ENCODE data around the gene VPS13D.

GRCh38 chr1:12276225-12276624, 46.4 kb downstream of the VPS13D start:
- TF ChIP-seq CTCF (IDR thresholded peaks at IDR 0.05 in 2 of 3, conservative IDR thresholded peaks at IDR 0.05 in 1 of 3; ENCODE audit: control insufficient read depth in 2 of 3, extremely low read depth in 1 of 3, insufficient read depth in 1 of 3, low read depth in 3 of 3, low read length in 3 of 3) (peak; percentile 23 to 34 (median 25); a peak in 3 of 6 replicates), RAD51 (IDR thresholded peaks at IDR 0.05) (no peak), ZNF217 (IDR thresholded peaks at IDR 0.05) (no peak), MXI1 (IDR thresholded peaks at IDR 0.05; ENCODE audit: low read depth, low read length) (no peak), POLR2A (IDR thresholded peaks at IDR 0.05; ENCODE audit: low read depth, low read length) (no peak), CHD4 (IDR thresholded peaks at IDR 0.05) (no peak), ZNF274 (IDR thresholded peaks at IDR 0.05; ENCODE audit: insufficient read depth, insufficient read length) (no peak), EZH2 (IDR thresholded peaks at IDR 0.05; ENCODE audit: borderline replicate concordance, control insufficient read depth, low read depth, low read length) (no peak), RCOR1 (conservative IDR thresholded peaks at IDR 0.05; ENCODE audit: low read depth, low read length) (no peak), GABPA (IDR thresholded peaks at IDR 0.05; ENCODE audit: low read depth) (no peak)
- TF ChIP-seq, protein P1, sequence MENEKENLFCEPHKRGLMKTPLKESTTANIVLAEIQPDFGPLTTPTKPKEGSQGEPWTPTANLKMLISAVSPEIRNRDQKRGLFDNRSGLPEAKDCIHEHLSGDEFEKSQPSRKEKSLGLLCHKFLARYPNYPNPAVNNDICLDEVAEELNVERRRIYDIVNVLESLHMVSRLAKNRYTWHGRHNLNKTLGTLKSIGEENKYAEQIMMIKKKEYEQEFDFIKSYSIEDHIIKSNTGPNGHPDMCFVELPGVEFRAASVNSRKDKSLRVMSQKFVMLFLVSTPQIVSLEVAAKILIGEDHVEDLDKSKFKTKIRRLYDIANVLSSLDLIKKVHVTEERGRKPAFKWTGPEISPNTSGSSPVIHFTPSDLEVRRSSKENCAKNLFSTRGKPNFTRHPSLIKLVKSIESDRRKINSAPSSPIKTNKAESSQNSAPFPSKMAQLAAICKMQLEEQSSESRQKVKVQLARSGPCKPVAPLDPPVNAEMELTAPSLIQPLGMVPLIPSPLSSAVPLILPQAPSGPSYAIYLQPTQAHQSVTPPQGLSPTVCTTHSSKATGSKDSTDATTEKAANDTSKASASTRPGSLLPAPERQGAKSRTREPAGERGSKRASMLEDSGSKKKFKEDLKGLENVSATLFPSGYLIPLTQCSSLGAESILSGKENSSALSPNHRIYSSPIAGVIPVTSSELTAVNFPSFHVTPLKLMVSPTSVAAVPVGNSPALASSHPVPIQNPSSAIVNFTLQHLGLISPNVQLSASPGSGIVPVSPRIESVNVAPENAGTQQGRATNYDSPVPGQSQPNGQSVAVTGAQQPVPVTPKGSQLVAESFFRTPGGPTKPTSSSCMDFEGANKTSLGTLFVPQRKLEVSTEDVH (IDR thresholded peaks at IDR 0.05; ENCODE audit: low read depth, partially characterized antibody) = no peak
- TF ChIP-seq, protein P2, sequence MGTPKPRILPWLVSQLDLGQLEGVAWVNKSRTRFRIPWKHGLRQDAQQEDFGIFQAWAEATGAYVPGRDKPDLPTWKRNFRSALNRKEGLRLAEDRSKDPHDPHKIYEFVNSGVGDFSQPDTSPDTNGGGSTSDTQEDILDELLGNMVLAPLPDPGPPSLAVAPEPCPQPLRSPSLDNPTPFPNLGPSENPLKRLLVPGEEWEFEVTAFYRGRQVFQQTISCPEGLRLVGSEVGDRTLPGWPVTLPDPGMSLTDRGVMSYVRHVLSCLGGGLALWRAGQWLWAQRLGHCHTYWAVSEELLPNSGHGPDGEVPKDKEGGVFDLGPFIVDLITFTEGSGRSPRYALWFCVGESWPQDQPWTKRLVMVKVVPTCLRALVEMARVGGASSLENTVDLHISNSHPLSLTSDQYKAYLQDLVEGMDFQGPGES (IDR thresholded peaks at IDR 0.05) = no peak
- TF ChIP-seq, protein P3, sequence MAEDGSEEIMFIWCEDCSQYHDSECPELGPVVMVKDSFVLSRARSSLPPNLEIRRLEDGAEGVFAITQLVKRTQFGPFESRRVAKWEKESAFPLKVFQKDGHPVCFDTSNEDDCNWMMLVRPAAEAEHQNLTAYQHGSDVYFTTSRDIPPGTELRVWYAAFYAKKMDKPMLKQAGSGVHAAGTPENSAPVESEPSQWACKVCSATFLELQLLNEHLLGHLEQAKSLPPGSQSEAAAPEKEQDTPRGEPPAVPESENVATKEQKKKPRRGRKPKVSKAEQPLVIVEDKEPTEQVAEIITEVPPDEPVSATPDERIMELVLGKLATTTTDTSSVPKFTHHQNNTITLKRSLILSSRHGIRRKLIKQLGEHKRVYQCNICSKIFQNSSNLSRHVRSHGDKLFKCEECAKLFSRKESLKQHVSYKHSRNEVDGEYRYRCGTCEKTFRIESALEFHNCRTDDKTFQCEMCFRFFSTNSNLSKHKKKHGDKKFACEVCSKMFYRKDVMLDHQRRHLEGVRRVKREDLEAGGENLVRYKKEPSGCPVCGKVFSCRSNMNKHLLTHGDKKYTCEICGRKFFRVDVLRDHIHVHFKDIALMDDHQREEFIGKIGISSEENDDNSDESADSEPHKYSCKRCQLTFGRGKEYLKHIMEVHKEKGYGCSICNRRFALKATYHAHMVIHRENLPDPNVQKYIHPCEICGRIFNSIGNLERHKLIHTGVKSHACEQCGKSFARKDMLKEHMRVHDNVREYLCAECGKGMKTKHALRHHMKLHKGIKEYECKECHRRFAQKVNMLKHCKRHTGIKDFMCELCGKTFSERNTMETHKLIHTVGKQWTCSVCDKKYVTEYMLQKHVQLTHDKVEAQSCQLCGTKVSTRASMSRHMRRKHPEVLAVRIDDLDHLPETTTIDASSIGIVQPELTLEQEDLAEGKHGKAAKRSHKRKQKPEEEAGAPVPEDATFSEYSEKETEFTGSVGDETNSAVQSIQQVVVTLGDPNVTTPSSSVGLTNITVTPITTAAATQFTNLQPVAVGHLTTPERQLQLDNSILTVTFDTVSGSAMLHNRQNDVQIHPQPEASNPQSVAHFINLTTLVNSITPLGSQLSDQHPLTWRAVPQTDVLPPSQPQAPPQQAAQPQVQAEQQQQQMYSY (CRISPR knock-in tag; IDR thresholded peaks at IDR 0.05) = no peak
